ENCODE measurements around the gene SPATA31A1. TPM values are rescaled to one million over a fixed set of nuclear protein-coding genes. Genes with fewer than 3 reads are reported as not detected.

SPATA31A1 gene
- total RNA-seq (2022; extraction: Qiagen RNA extraction; ENCODE audit: low read depth) = not detected in 5 replicates

DNA sequence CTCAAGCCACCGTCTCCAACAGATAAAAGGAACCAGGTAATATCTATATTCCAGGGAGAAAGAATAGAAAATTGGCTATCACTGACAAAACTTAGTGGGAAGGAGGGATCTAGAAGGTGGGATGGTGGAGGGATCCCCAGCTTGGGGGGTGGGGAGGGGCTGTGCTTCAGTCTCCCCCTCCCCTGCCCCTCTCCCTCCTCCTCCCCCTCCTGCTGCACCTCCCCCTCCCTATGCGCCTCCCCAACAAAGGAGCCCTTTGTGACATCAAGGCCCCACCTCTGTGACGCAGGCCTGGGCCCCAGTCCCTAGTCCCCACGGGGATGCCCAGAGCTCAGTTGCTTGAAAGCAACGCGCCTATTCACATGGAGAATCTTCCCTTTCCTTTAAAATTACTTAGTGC is at the start of gene SPATA31A1:
SPATA31A1 (plus strand) TSS at position 301 of the 400 bp plus-strand sequence; CDS start at position 363, 62 bp downstream.

Other genes starting within 250 kb of the SPATA31A1 start
- 7.4 to 12.7 TPM (median 9.9 TPM) in 5 replicates for gene CNTNAP3, start 67.5 kb upstream of the SPATA31A1 start, total RNA-seq (2022; extraction: Qiagen RNA extraction; ENCODE audit: low read depth)